KBM-7 (cell line): Measurements from ENCODE around the gene FADS6.

ENCODE experiments used
- DNase-seq: peaks from one replicate; pipeline ENCODE4 v3.0.0-alpha.2; 2015
- in situ Hi-C: fragments of 300-500 bp; cut with MboI; formaldehyde crosslinking; loops from 2 replicates; pipeline ENCODE4 v1.14.3; 2020; ENCODE audit warnings: low sequenced_read_pairs, low pct_unique_long_range_greater_than_20kb, mixed read lengths

FADS6 gene

GRCh38 chr17:74898376-74898946 is 5.0 kb upstream of the FADS6 start:
- no peak for DNase-seq
- in situ Hi-C loops, result no loop called here

GRCh38 chr17:74893936-74894671 is 671 bp upstream of the FADS6 start:
- DNase-seq, result no peak

GRCh38 chr17:74892013-74892841 is 1.2 kb downstream of the FADS6 start:
- in situ Hi-C loops, result no loop called here
- DNase-seq, result no peak

More at GRCh38 chr17:74893936-74894671, 671 bp upstream of the FADS6 start:
- in situ Hi-C loops, result no loop called here

GRCh38 chr17:74890554-74890953 is 2.9 kb downstream of the FADS6 start:
- DNase-seq, result no peak
- in situ Hi-C loops, result no loop called here

- DNase-seq, result no peak
- in situ Hi-C loops, result no loop called here
Measured at GRCh38 chr17:74888469-74888868, 5.0 kb downstream of the FADS6 start.

GRCh38 chr17:74883241-74883745 is 10.1 kb downstream of the FADS6 start:
- no peak for DNase-seq
- in situ Hi-C loops, result no loop called here

- no peak for DNase-seq
- in situ Hi-C loops, result no loop called here
Measured at GRCh38 chr17:74882517-74883240, 10.8 kb downstream of the FADS6 start.

GRCh38 chr17:74881073-74881472 is 12.4 kb downstream of the FADS6 start:
- no peak for DNase-seq
- in situ Hi-C loops, result no loop called here

- in situ Hi-C loops, result no loop called here
- DNase-seq, result no peak
Measured at GRCh38 chr17:74879308-74879707, 14.1 kb downstream of the FADS6 start.

- in situ Hi-C loops, result no loop called here
- no peak for DNase-seq
Measured at GRCh38 chr17:74878658-74879057, 14.8 kb downstream of the FADS6 start.

GRCh38 chr17:74877592-74878548 is 15.6 kb downstream of the FADS6 start:
- DNase-seq, result no peak
- in situ Hi-C loops, result no loop called here

GRCh38 chr17:74875977-74876593 is 17.3 kb downstream of the FADS6 start:
- DNase-seq, result no peak
- in situ Hi-C loops, result no loop called here

GRCh38 chr17:74875155-74875976 is 18.1 kb downstream of the FADS6 start:
- DNase-seq, result no peak
- in situ Hi-C loops, result no loop called here

- in situ Hi-C loops, result no loop called here
- no peak for DNase-seq
Measured at GRCh38 chr17:74874615-74875037, 18.8 kb downstream of the FADS6 start.

- in situ Hi-C loops, result no loop called here
- no peak for DNase-seq
Measured at GRCh38 chr17:74873874-74874614, 19.4 kb downstream of the FADS6 start.

GRCh38 chr17:74873037-74873873 is 20.2 kb downstream of the FADS6 start:
- peak; percentile 100 for DNase-seq
- in situ Hi-C loops, result no loop called here
